DND-41 (cell line): ENCODE results near the gene KCNJ13.
A peak's percentile ranks its signal among the peaks of the same experiment; 100 is the strongest.
"Not testable (repeated sequence)": the region's sequence is repeated elsewhere in the genome, so short reads cannot be mapped to it uniquely, and the experiment has no call there.

Experiments
- ATAC-seq: fragments of 200-7000 bp; cut with Tn5 transposase; 3 replicates; pipeline ENCODE4 v1.9.1; 2021; ENCODE audit warnings: low read depth; ENCODE audit not compliant: insufficient read depth
- DNase-seq: peaks from one replicate; pipeline ENCODE4 v3.0.0-alpha.2; 2020
- H2AFZ ChIP-seq: 2 replicates; pipeline ENCODE4 v1.6.0; 2012; ENCODE audit warnings: low read depth, low read length
- H3K27ac ChIP-seq: 2 replicates; pipeline ENCODE4 v1.5.1; 2012; ENCODE audit warnings: low read length, inconsistent platforms
- H3K27me3 ChIP-seq: fragments of 200-600 bp; sonication (generic); 2 replicates; pipeline ENCODE4 v1.6.0; 2012; ENCODE audit warnings: low read length, mild to moderate bottlenecking, inconsistent platforms; ENCODE audit not compliant: insufficient read depth, poor library complexity
- H3K36me3 ChIP-seq: 2 replicates; pipeline ENCODE4 v1.5.1; 2012; ENCODE audit warnings: low read length, inconsistent platforms; ENCODE audit not compliant: insufficient read depth
- H3K4me1 ChIP-seq: 2 replicates; pipeline ENCODE4 v1.5.1; 2012; ENCODE audit warnings: mild to moderate bottlenecking, low read length; ENCODE audit not compliant: insufficient read depth
- H3K4me2 ChIP-seq: 2 replicates; pipeline ENCODE4 v1.6.0; 2012; ENCODE audit warnings: mild to moderate bottlenecking, moderate library complexity, low read length, inconsistent platforms; ENCODE audit not compliant: insufficient read depth
- H3K4me3 ChIP-seq, 2 experiments: fragments of 200-600 bp in 1 of 2; shearing (Covaris generic) in 1 of 2; 2 replicates each; pipeline ENCODE4 v1.5.1; 2012 to 2016; ENCODE audit warnings: inconsistent platforms in 2 of 2, low read length in 2 of 2, mild to moderate bottlenecking in 2 of 2, low read depth in 1 of 2, moderate library complexity in 1 of 2
- H3K79me2 ChIP-seq: 2 replicates; pipeline ENCODE4 v1.6.0; 2012; ENCODE audit warnings: low read length, inconsistent platforms; ENCODE audit not compliant: insufficient read depth
- H3K9ac ChIP-seq: 2 replicates; pipeline ENCODE4 v1.6.0; 2012; ENCODE audit warnings: low read depth, mild to moderate bottlenecking, inconsistent platforms, low read length, moderate library complexity
- H3K9me3 ChIP-seq: 2 replicates; pipeline ENCODE4 v1.5.1; 2012; ENCODE audit warnings: low read length, moderate library complexity, mild to moderate bottlenecking, inconsistent platforms; ENCODE audit not compliant: insufficient read depth, severe bottlenecking
- H4K20me1 ChIP-seq: 2 replicates; pipeline ENCODE4 v1.6.0; 2012; ENCODE audit warnings: low read length; ENCODE audit not compliant: insufficient read depth
- CTCF ChIP-seq: IDR thresholded peaks from 2 replicates; pipeline ENCODE4 v1.5.1; 2012; ENCODE audit warnings: borderline replicate concordance, low read length, moderate library complexity, mild to moderate bottlenecking; ENCODE audit not compliant: poor library complexity, severe bottlenecking; ENCODE audit errors: extremely low read depth
- EZH2 ChIP-seq: IDR thresholded peaks from 3 replicates; pipeline ENCODE4 v1.6.1; 2012; ENCODE audit warnings: borderline replicate concordance, low read depth, mild to moderate bottlenecking, moderate library complexity, low read length, inconsistent platforms; ENCODE audit not compliant: severe bottlenecking

KCNJ13 gene

GRCh38 chr2:232723027-232723426 is 53.3 kb downstream of the KCNJ13 start:
- no peak for TF ChIP-seq EZH2
- TF ChIP-seq CTCF, result no peak
- peaks cover 39% of the 10 kb centered on the region for H4K20me1 ChIP-seq
- no peak overlapping the region for H3K4me3 ChIP-seq
- H3K4me2 ChIP-seq, result no peak overlapping the region
- H3K9ac ChIP-seq, result no peak overlapping the region
- H2AFZ ChIP-seq, result no peak overlapping the region
- DNase-seq (no peak), ATAC-seq (no peak)
- H3K27me3 ChIP-seq, result no peaks in the 10 kb centered on the region
- peaks cover 92% of the 10 kb centered on the region for H3K79me2 ChIP-seq
- no peak overlapping the region for H3K27ac ChIP-seq
- H3K4me1 ChIP-seq, result no peaks in the 10 kb centered on the region
- no peaks in the 10 kb centered on the region for H3K9me3 ChIP-seq
- H3K36me3 ChIP-seq, result peaks cover 53% of the 10 kb centered on the region

GRCh38 chr2:232721882-232722281 is 54.5 kb downstream of the KCNJ13 start:
- DNase-seq (no peak), ATAC-seq (peak; percentile 58; the same call in 1 of the 3 replicates)
- Histone ChIP-seq H3K27ac (no peak overlapping the region), H2AFZ (no peak overlapping the region), H3K9me3 (no peaks in the 10 kb centered on the region), H4K20me1 (peaks cover 37% of the 10 kb centered on the region), H3K27me3 (no peaks in the 10 kb centered on the region), H3K4me1 (no peaks in the 10 kb centered on the region), H3K9ac (no peak overlapping the region), H3K36me3 (peaks cover 58% of the 10 kb centered on the region), H3K4me2 (no peak overlapping the region), H3K79me2 (peaks cover 93% of the 10 kb centered on the region), H3K4me3 (no peak overlapping the region)
- no peak for TF ChIP-seq EZH2
- no peak for TF ChIP-seq CTCF

- Histone ChIP-seq H3K4me3 (no peak overlapping the region), H3K27me3 (no peaks in the 10 kb centered on the region), H3K27ac (no peak overlapping the region), H3K9me3 (no peaks in the 10 kb centered on the region), H3K4me1 (no peaks in the 10 kb centered on the region), H3K4me2 (no peak overlapping the region), H3K9ac (no peak overlapping the region), H3K79me2 (peaks cover 95% of the 10 kb centered on the region), H4K20me1 (peaks cover 39% of the 10 kb centered on the region), H3K36me3 (peaks cover 63% of the 10 kb centered on the region), H2AFZ (no peak overlapping the region)
- ATAC-seq, result no peak
- no peak for DNase-seq
- TF ChIP-seq CTCF, result no peak
- TF ChIP-seq EZH2, result no peak
Measured at GRCh38 chr2:232721261-232721660, 55.1 kb downstream of the KCNJ13 start.

GRCh38 chr2:232720056-232720455 is 56.3 kb downstream of the KCNJ13 start:
- H4K20me1 ChIP-seq, result peaks cover 38% of the 10 kb centered on the region
- H3K36me3 ChIP-seq, result peaks cover 55% of the 10 kb centered on the region
- H3K4me1 ChIP-seq, H2AFZ ChIP-seq, H3K27ac ChIP-seq, H3K9me3 ChIP-seq, H3K27me3 ChIP-seq, H3K4me2 ChIP-seq, H3K9ac ChIP-seq, ATAC-seq, H3K4me3 ChIP-seq, DNase-seq: not testable (repeated sequence)
- H3K79me2 ChIP-seq, result peaks cover 95% of the 10 kb centered on the region
